Endothelial cell (in vitro differentiated cells): Measurements from ENCODE around the gene GPR146. TPM values are rescaled to one million over a fixed set of nuclear protein-coding genes. Genes with fewer than 3 reads are reported as not detected.

Source experiments
- DNase-seq: peaks from one replicate; pipeline ENCODE4 v3.0.0; 2021; ENCODE audit warnings: low spot score
- H3K27ac Mint-ChIP-seq: one replicate; pipeline ENCODE4 v1.8.0; 2021; ENCODE audit warnings: mixed read lengths, inconsistent platforms; ENCODE audit not compliant: unreplicated experiment
- H3K27me3 Mint-ChIP-seq: one replicate; pipeline ENCODE4 v1.8.0; 2021; ENCODE audit warnings: mild to moderate bottlenecking, moderate library complexity, mixed read lengths, inconsistent platforms; ENCODE audit not compliant: unreplicated experiment
- H3K36me3 Mint-ChIP-seq: one replicate; pipeline ENCODE4 v1.8.0; 2021; ENCODE audit warnings: mild to moderate bottlenecking, low read depth, mixed read lengths, inconsistent platforms; ENCODE audit not compliant: unreplicated experiment
- H3K4me1 Mint-ChIP-seq: one replicate; pipeline ENCODE4 v1.8.0; 2021; ENCODE audit warnings: mild to moderate bottlenecking, mixed read lengths, inconsistent platforms; ENCODE audit not compliant: unreplicated experiment
- H3K4me3 Mint-ChIP-seq: one replicate; pipeline ENCODE4 v1.8.0; 2021; ENCODE audit warnings: mild to moderate bottlenecking, mixed read lengths, inconsistent platforms; ENCODE audit not compliant: unreplicated experiment
- H3K9me3 Mint-ChIP-seq: one replicate; pipeline ENCODE4 v1.8.0; 2021; ENCODE audit warnings: mixed read lengths, inconsistent platforms; ENCODE audit not compliant: unreplicated experiment
- total RNA-seq: library from RNA; stranded (reverse); fragmentation: NEBNext Ultra II Directional; extraction: Animal tissue kit (Norgen Biotek cat#: 25700); gene quantifications from one replicate; pipeline ENCODE4 v1.2.1, GENCODE V29; 2021; ENCODE audit not compliant: unreplicated experiment
- TF ChIP-seq, protein P1 (sequence below): fragments of 200-600 bp; sonication (generic); IDR thresholded peaks from one replicate; pipeline ENCODE4 v1.5.0; 2021; ENCODE audit warnings: antibody characterized with exemption; ENCODE audit not compliant: unreplicated experiment

GPR146 gene
- total RNA-seq, 1 donor from 2014 or later: 8.1 TPM

DNA sequence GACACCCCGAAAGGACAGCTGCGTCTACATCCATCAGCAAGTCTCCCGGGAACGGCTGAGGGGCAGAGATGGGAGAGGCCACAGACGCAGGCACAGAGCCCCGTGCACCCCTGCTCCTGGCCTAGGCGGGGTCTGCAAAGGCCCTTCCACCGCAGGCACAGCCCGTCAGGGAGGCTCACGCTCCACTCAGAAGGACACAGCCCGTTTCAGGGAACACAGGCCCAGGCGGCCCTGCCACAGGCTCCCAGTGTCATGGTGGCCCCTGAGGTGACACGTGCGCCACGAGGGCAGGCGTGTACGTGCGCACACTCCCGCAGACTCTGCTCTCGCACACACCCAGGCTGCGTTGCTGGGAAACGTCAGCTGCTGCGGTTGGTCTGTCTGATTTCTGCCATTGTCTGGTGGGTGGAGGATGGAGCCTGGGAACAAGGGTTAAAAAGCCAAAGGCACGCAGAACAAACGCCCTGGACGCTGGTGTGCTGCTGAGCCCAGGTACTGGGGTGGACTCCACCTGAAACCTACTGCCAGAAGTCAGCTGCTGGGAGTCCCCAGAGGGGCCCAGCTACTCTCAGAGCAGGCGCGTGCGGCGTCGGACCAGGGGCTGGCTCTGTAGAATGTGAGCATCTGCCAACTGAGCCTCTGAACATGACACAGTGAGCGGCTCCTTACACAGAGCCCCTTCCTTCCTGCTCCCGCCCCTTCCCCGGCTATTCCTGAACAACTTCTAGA, 56.7 kb downstream of the GPR146 start:
- DNase-seq: no peak

DNA sequence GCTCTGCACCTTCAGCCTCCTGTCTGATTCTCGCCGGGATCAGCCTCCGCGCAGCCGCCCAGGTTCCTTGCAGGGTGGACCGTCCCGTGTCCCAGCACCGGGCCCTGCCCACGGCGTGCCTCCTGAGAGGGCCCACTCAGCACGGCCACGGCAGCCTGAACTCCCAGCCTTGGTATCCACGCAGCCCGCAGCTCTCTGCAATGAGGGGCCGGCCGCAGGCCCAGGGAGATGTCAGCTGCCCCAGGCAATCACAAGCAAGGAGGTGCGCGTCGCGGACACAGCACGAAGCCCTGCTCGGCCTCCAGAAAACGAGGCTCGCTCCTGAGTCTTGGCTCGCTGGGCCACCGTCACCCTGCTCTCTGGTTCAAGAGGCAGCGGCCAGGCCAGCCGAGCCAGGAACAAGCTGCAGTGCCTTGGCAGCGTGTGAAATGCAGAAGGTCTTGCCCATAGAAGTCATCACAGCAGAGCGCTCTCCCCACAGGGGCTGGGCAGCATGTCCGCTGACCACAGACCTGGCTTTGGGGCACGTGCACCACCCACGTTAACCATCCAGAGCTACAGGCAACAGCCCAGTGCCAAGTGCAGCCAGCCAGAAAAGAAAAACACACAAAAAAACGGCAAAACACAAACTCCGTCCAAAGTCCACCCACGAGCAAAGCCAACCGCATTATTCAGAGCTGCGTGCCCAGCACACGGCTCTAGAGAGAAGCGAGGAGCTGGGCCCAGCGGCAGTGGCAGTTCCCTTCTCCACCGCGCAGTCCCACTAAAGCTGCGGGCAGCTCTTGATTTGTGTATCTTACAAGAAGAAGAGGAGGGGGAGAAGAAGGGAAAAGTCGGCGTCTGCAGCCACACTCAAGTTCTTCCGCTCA, 57.5 kb downstream of the GPR146 start:
- H3K9me3 Mint-ChIP-seq: no peaks in the 10 kb centered on the region
- no peak for DNase-seq
- peaks cover 18% of the 10 kb centered on the region for H3K36me3 Mint-ChIP-seq
- peaks cover 18% of the 10 kb centered on the region for H3K4me1 Mint-ChIP-seq
- no peak overlapping the region for H3K27ac Mint-ChIP-seq
- peaks cover 17% of the 10 kb centered on the region for H3K27me3 Mint-ChIP-seq
- H3K4me3 Mint-ChIP-seq: no peak overlapping the region
- TF ChIP-seq, protein P1, sequence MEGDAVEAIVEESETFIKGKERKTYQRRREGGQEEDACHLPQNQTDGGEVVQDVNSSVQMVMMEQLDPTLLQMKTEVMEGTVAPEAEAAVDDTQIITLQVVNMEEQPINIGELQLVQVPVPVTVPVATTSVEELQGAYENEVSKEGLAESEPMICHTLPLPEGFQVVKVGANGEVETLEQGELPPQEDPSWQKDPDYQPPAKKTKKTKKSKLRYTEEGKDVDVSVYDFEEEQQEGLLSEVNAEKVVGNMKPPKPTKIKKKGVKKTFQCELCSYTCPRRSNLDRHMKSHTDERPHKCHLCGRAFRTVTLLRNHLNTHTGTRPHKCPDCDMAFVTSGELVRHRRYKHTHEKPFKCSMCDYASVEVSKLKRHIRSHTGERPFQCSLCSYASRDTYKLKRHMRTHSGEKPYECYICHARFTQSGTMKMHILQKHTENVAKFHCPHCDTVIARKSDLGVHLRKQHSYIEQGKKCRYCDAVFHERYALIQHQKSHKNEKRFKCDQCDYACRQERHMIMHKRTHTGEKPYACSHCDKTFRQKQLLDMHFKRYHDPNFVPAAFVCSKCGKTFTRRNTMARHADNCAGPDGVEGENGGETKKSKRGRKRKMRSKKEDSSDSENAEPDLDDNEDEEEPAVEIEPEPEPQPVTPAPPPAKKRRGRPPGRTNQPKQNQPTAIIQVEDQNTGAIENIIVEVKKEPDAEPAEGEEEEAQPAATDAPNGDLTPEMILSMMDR: no peak

More for the DNA sequence above, 56.7 kb downstream of the GPR146 start:
- Mint-ChIP-seq H3K36me3 (peaks cover 18% of the 10 kb centered on the region), H3K27ac (no peak overlapping the region), H3K4me1 (peaks cover 18% of the 10 kb centered on the region), H3K27me3 (peaks cover 14% of the 10 kb centered on the region), H3K4me3 (no peak overlapping the region), H3K9me3 (no peaks in the 10 kb centered on the region)
- TF ChIP-seq, protein P1: no peak

DNA sequence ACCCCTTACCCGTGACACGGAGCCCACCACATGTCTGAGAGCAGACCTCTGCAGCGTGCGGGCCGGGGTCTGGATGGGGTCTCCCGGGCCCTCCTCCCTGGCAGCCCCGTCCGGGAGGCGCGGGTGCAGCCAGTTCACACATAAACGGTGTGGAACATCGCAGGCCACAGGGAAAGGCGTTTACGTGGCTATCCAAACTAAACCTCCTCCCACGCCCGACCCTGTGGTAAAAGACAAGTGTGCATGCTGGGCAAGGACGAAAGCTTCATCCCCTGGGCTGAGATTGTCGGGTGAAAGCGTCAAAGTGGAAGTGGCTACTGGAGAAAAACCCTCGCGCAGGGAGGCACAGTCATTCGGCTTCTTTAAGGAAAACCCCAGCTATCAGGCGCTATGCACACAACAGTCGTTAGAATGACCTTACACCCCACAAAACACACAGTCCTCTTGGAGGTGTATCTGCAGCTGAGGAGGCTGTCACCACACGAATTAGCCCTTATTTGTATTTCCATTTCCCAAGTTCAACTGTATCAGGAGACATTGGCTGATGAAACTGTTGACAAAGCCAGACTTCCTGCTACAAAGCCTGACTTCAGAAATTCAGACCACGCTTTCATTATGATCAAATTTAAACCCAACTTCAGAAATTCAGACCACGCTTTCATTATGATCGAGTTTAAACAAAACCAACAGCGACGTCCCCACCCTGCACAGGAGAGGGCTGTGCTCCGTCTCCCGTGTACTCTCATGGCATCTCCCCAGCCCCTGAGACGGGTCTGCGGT, 58.9 kb downstream of the GPR146 start:
- TF ChIP-seq, protein P1: no peak
- H3K27me3 Mint-ChIP-seq: peaks cover 19% of the 10 kb centered on the region
- no peak overlapping the region for H3K4me3 Mint-ChIP-seq
- H3K27ac Mint-ChIP-seq: no peak overlapping the region
- H3K36me3 Mint-ChIP-seq: peaks cover 9% of the 10 kb centered on the region
- no peak for DNase-seq
- peaks cover 9% of the 10 kb centered on the region for H3K4me1 Mint-ChIP-seq
- no peaks in the 10 kb centered on the region for H3K9me3 Mint-ChIP-seq

DNA sequence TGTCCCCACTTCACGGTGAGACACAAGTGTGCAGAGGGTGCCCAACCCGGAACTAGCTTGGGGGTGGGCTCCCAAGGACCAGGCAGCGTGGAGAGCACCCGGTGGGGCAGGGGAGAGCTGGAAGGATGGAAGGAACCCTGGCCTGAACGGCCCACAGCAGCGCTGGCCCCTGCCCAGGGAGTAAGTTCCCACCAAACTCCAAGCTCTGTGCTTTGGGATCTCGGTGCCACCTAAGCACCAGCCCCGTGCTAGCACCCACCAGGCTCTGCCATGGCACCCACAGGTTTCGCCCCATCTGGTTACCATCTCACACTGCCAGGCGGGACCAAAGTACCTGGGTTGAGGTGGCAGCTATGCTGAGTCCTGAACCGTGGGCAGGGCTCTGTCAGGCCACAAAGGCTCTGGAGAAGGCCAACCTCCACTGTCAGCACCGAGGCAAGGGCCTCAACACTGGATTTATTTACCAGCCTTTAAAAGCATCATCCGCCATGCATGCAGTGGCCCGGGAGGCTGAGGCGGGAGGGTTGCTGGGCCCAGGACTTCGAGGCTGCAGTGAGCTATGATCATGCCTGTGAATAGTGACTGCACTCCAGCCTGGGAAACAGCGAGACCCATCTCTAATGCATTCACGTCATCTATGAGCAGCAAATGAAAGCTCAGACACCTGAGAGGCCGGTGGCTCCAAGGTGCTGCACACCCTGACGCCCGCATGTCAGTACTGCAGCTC, 59.6 kb downstream of the GPR146 start:
- H3K4me1 Mint-ChIP-seq: peaks cover 8% of the 10 kb centered on the region
- no peak for DNase-seq
- no peak overlapping the region for H3K27ac Mint-ChIP-seq
- peaks cover 3% of the 10 kb centered on the region for H3K36me3 Mint-ChIP-seq
- H3K9me3 Mint-ChIP-seq: no peaks in the 10 kb centered on the region
- no peak overlapping the region for H3K4me3 Mint-ChIP-seq
- peaks cover 19% of the 10 kb centered on the region for H3K27me3 Mint-ChIP-seq
- TF ChIP-seq, protein P1: no peak
